GM12878 (cell line): ENCODE results near the gene NPHS2. TPM values are rescaled to one million over a fixed set of nuclear protein-coding genes. Genes with fewer than 3 reads are reported as not detected.

Experiments used
- ATAC-seq: fragments of 200-7000 bp; cut with Tn5 transposase; 3 replicates; pipeline ENCODE4 v1.9.1; 2020; ENCODE audit warnings: mild to moderate bottlenecking, moderate library complexity
- BruUV-seq: library from RNA; stranded (reverse); fragments of 400-500 nt; replicated peaks from 2 replicates; lab custom pipeline; 2021; lab: Mats Ljungman, UMichigan
- CTCF ChIA-PET: fragments of 300-600 bp; sonication (Branson Sonifier 250); formaldehyde crosslinking; extraction: SDS; loops from one replicate; lab custom pipeline; 2021; ENCODE audit warnings: inconsistent platforms; lab: Yijun Ruan, JAX
- POLR2A ChIA-PET: fragments of 350-600 bp; formaldehyde crosslinking; extraction: SDS; loops from one replicate; lab custom pipeline; 2021; ENCODE audit warnings: inconsistent platforms; lab: Charles Lee
- RAD21 ChIA-PET: fragments of 300-600 bp; sonication (Branson Sonifier 250); formaldehyde crosslinking; loops from one replicate; lab custom pipeline; 2023; ENCODE audit warnings: antibody characterized with exemption; ENCODE audit not compliant: unreplicated experiment; lab: Charles Lee
- SMC1A ChIA-PET: fragments of 300-600 bp; sonication (Branson Sonifier 250); formaldehyde crosslinking; loops from one replicate; lab custom pipeline; 2023; ENCODE audit not compliant: unreplicated experiment, uncharacterized antibody; lab: Charles Lee
- DNase-seq: peaks from one replicate; pipeline ENCODE4 v3.0.0-alpha.2; 2011; ENCODE audit warnings: low read depth, low spot score
- FAIRE-seq: peaks from 3 replicates; lab custom pipeline; 2011; peaks lifted over from hg19 to GRCh38; lab: Jason Lieb, UNC
- H2AFZ ChIP-seq: 2 replicates; pipeline ENCODE4 v1.6.0; 2011; ENCODE audit warnings: low read depth, low read length, control low read depth; ENCODE audit not compliant: control insufficient read depth
- H3K27ac ChIP-seq: 2 replicates; pipeline ENCODE4 v1.5.1; 2011; ENCODE audit warnings: control low read depth; ENCODE audit not compliant: control insufficient read depth, insufficient read depth
- H3K27me3 ChIP-seq, 2 experiments: replicated peaks in 1 of 2; 2 replicates each; pipeline versions ENCODE4 v1.6.0 to v1.6.1; 2011; ENCODE audit warnings: low read length in 1 of 2; ENCODE audit not compliant: control insufficient read depth in 2 of 2, insufficient read depth in 2 of 2
- H3K36me3 ChIP-seq, 2 experiments: 2 replicates each; pipeline ENCODE4 v1.5.1; 2011; ENCODE audit warnings: low read length in 1 of 2; ENCODE audit not compliant: control insufficient read depth in 2 of 2, insufficient read depth in 2 of 2
- H3K4me1 ChIP-seq: 2 replicates; pipeline ENCODE4 v1.6.1; 2011; ENCODE audit warnings: mild to moderate bottlenecking, low read length, moderate library complexity, mixed read lengths; ENCODE audit not compliant: control insufficient read depth, insufficient read depth
- H3K4me2 ChIP-seq: 2 replicates; pipeline ENCODE4 v1.6.0; 2011; ENCODE audit warnings: control low read depth; ENCODE audit not compliant: control insufficient read depth, insufficient read depth
- H3K4me3 ChIP-seq: fragments of 200-600 bp; sonication (generic); 2 replicates; pipeline ENCODE4 v1.5.1; 2016
- H3K79me2 ChIP-seq: 2 replicates; pipeline ENCODE4 v1.6.0; 2011; ENCODE audit warnings: low read length; ENCODE audit not compliant: control insufficient read depth, insufficient read depth
- H3K9ac ChIP-seq: 2 replicates; pipeline ENCODE4 v1.8.0; 2011; ENCODE audit warnings: low read length, control low read depth, mixed read lengths; ENCODE audit not compliant: control insufficient read depth, insufficient read depth
- H3K9me3 ChIP-seq: replicated peaks from 3 replicates; pipeline ENCODE4 v1.5.1; 2011; ENCODE audit warnings: mild to moderate bottlenecking, low read length; ENCODE audit not compliant: control insufficient read depth, insufficient read depth
- H4K20me1 ChIP-seq: 2 replicates; pipeline ENCODE4 v1.6.0; 2011; ENCODE audit not compliant: control insufficient read depth, insufficient read depth
- EP300 ChIP-seq, 2 experiments: fragments of 150-350 bp in 1 of 2; IDR thresholded peaks; 2 replicates each; pipeline ENCODE4 v1.6.1; 2011 to 2012; ENCODE audit warnings: low read depth in 2 of 2, low read length in 2 of 2, borderline replicate concordance in 1 of 2, improper control_type of control experiment in 1 of 2, inconsistent platforms in 1 of 2; ENCODE audit not compliant: control insufficient read depth in 1 of 2
- GABPA ChIP-seq: IDR thresholded peaks from 2 replicates; pipeline ENCODE4 v1.6.1; 2014; ENCODE audit warnings: antibody characterized with exemption, low read depth, mild to moderate bottlenecking, inconsistent platforms
- HDGF ChIP-seq: fragments of 450-650 bp; IDR thresholded peaks from 2 replicates; pipeline ENCODE4 v1.6.1; 2016; ENCODE audit warnings: antibody characterized with exemption
- IKZF1 ChIP-seq: fragments of 450-650 bp; conservative IDR thresholded peaks from 2 replicates; pipeline ENCODE4 v1.6.1; 2017; ENCODE audit warnings: antibody characterized with exemption, mild to moderate bottlenecking
- LARP7 ChIP-seq: fragments of 450-650 bp; IDR thresholded peaks from 2 replicates; pipeline ENCODE4 v1.6.1; 2017; ENCODE audit warnings: mild to moderate bottlenecking
- MEF2B ChIP-seq: fragments of 450-650 bp; IDR thresholded peaks from 2 replicates; pipeline ENCODE4 v1.6.1; 2018; ENCODE audit warnings: mild to moderate bottlenecking, moderate library complexity; ENCODE audit not compliant: partially characterized antibody, poor library complexity, severe bottlenecking
- NFIC ChIP-seq: IDR thresholded peaks from 2 replicates; pipeline ENCODE4 v1.6.1; 2012; ENCODE audit warnings: low read depth, mild to moderate bottlenecking, inconsistent platforms, low read length, moderate library complexity
- NFYA ChIP-seq: IDR thresholded peaks from 2 replicates; pipeline ENCODE4 v1.6.1; 2011; ENCODE audit warnings: low read depth, mild to moderate bottlenecking, low read length, improper control_type of control experiment, borderline replicate concordance
- RAD51 ChIP-seq: fragments of 450-650 bp; IDR thresholded peaks from 2 replicates; pipeline ENCODE4 v1.6.1; 2016; ENCODE audit warnings: moderate library complexity, mild to moderate bottlenecking, inconsistent platforms
- RELA ChIP-seq: fragments of 450-650 bp; IDR thresholded peaks from 2 replicates; pipeline ENCODE4 v1.8.0; 2014; ENCODE audit warnings: borderline replicate concordance; ENCODE audit not compliant: partially characterized antibody
- SMAD1 ChIP-seq: fragments of 450-650 bp; IDR thresholded peaks from 2 replicates; pipeline ENCODE4 v1.6.1; 2018; ENCODE audit warnings: mild to moderate bottlenecking, low read depth; ENCODE audit not compliant: partially characterized antibody
- YBX1 ChIP-seq: fragments of 450-650 bp; IDR thresholded peaks from 2 replicates; pipeline ENCODE4 v1.6.1; 2016; ENCODE audit warnings: antibody characterized with exemption
- YY1 ChIP-seq: IDR thresholded peaks from 2 replicates; pipeline ENCODE4 v1.6.1; 2011; ENCODE audit warnings: low read depth, mild to moderate bottlenecking, low read length
- WGBS: methylation state at CpG from one replicate; pipeline ENCODE4 v1.1.6; 2016; ENCODE audit warnings: low lambda C conversion rate; ENCODE audit not compliant: insufficient replicate concordance, insufficient coverage; ENCODE audit errors: missing lambda C conversion rate; 5-methylcytosine and 5-hydroxymethylcytosine counted together
- in situ Hi-C: fragments of 300-500 bp; cut with MboI; formaldehyde crosslinking; loops from 9 replicates; pipeline ENCODE4 v1.14.3; 2018; ENCODE audit warnings: mixed read lengths
- intact Hi-C: fragments of 100-400 bp; cut with micrococcal nuclease; formaldehyde crosslinking; loops from one replicate; pipeline ENCODE4 v1.14.2; 2022; ENCODE audit not compliant: unreplicated experiment
- polyA plus RNA-seq, 11 experiments: library from polyadenylated mRNA; depleted of rRNA in 4 of 11; unstranded in 6 of 11; stranded (reverse) in 5 of 11; fragments of >200 nt; fragmentation: Nextera tagmentation in 4 of 11; fragmentation: Illumina TruSeq in 1 of 11; extraction: Ambion mirVana in 4 of 11; extraction: Trizol in 1 of 11; gene quantifications; 1 replicate in 1 of 11; 2 replicates in 10 of 11; pipeline versions ENCODE4 v1.2.1 to v1.2.3, GENCODE V29; 2011 to 2016; ENCODE audit warnings: inconsistent platforms in 2 of 11, missing spikeins in 2 of 11, low read depth in 1 of 11
- total RNA-seq, 4 experiments: library from RNA; depleted of rRNA in 3 of 4; stranded (reverse); fragments of >200 nt in 3 of 4; fragmentation: Illumina TruSeq in 1 of 4; extraction: Trizol in 1 of 4; gene quantifications; 2 replicates each; pipeline versions ENCODE4 v1.2.1 to v1.2.3, GENCODE V29; 2013 to 2021
- TF ChIP-seq, protein P1 (sequence below), 3 experiments: IDR thresholded peaks in 2 of 3; conservative IDR thresholded peaks in 1 of 3; 2 replicates each; pipeline ENCODE4 v1.5.1; 2011; ENCODE audit warnings: low read depth in 3 of 3, low read length in 3 of 3, mild to moderate bottlenecking in 3 of 3, control low read depth in 2 of 3, moderate library complexity in 2 of 3, inconsistent platforms in 1 of 3, mixed read lengths in 1 of 3; ENCODE audit not compliant: control insufficient read depth in 2 of 3, insufficient read depth in 1 of 3; ENCODE audit errors: extremely low read depth in 1 of 3
- TF ChIP-seq, protein P2 (sequence below): IDR thresholded peaks from 2 replicates; pipeline ENCODE4 v1.6.1; 2011; ENCODE audit warnings: mild to moderate bottlenecking, low read depth, low read length, moderate library complexity; ENCODE audit not compliant: insufficient replicate concordance
- TF ChIP-seq, protein P3 (sequence below): IDR thresholded peaks from 2 replicates; pipeline ENCODE4 v1.6.1; 2012; ENCODE audit warnings: low read depth, low read length, improper control_type of control experiment

The NPHS2 gene
- total and polyA plus RNA-seq, 10 of the 15 experiments (the other 5 are each of a cell fraction or from before 2014, with no cell fraction given), result not detected

DNA sequence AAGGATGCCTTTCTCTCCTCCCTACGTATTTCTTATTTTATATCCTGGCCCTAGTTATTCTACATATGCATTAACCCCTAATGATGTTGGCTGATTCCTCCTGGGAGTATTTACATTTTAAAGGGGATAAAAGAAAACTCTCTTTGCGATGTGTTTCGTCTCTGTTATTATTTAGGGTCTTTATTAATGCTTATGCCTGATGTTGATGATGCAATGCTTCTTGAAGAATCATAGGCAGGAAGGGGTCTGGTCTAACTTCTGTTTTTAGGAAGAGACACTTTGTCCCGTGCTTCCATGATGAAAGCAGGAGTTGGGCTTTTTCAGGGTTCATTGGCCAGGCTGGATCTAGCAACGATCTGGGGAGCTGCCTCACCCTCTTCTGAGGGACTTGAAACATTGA is 761 bp upstream of the NPHS2 start:
- intact Hi-C loops, result no loop called here
- no peak for TF ChIP-seq LARP7
- Histone ChIP-seq H3K27me3 (no peaks in the 10 kb centered on the region; a peak in 4 of 4 replicates), H3K4me2 (no peak overlapping the region), H4K20me1 (no peaks in the 10 kb centered on the region), H3K4me1 (no peaks in the 10 kb centered on the region), H3K9ac (no peak overlapping the region), H3K9me3 (no peaks in the 10 kb centered on the region), H3K27ac (no peak overlapping the region), H3K4me3 (no peak overlapping the region), H2AFZ (no peak overlapping the region), H3K36me3 (no peaks in the 10 kb centered on the region), H3K79me2 (no peaks in the 10 kb centered on the region)
- CTCF ChIA-PET, result no interaction called here
- BruUV-seq, result no TSS peak
- FAIRE-seq (no peak), ATAC-seq (no peak), DNase-seq (no peak)
- RAD21 ChIA-PET, result no interaction called here
- POLR2A ChIA-PET, result no interaction called here
- in situ Hi-C loops, result no loop called here
- SMC1A ChIA-PET, result no interaction called here
- 37% methylated on average over 5 of the region's 5 CpGs for WGBS

DNA sequence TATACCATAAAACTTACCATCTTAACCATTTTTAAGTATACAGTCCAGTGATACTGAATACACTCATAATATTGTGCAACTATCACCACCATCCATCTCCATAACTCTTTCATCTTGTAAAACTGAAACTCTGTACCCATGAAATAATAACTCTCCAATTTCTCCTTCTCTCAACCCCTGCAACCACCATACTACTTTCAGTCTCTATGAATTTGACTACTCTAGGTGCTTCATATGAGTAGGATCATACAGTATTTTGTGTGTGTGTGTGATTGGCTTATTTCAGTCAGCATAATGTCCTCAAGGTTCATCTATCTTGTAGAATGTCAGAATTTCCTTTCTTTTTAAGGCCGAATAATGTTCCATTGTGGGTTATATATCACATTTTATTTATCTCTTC is 17.7 kb downstream of the NPHS2 start:
- ChIA-PET RAD21 (no interaction called here), SMC1A (no interaction called here), POLR2A (no interaction called here), CTCF (no interaction called here)
- H3K27me3 ChIP-seq, result no peaks in the 10 kb centered on the region
- FAIRE-seq (no peak), ATAC-seq (no peak), DNase-seq (no peak)
- intact Hi-C loops (no loop called here), in situ Hi-C loops (no loop called here)
- no peak overlapping the region for H3K27ac ChIP-seq
- no peaks in the 10 kb centered on the region for H3K36me3 ChIP-seq
- H3K79me2 ChIP-seq, result no peaks in the 10 kb centered on the region
- no TSS peak for BruUV-seq
- H3K4me2 ChIP-seq, result no peak overlapping the region
- no peaks in the 10 kb centered on the region for H3K9me3 ChIP-seq
- no peak overlapping the region for H3K4me3 ChIP-seq
- no peak overlapping the region for H2AFZ ChIP-seq
- H4K20me1 ChIP-seq, result no peaks in the 10 kb centered on the region
- no peak overlapping the region for H3K9ac ChIP-seq
- no peaks in the 10 kb centered on the region for H3K4me1 ChIP-seq
- WGBS, result 19% methylated on average over 1 of the region's 1 CpG
- TF ChIP-seq, protein P1, sequence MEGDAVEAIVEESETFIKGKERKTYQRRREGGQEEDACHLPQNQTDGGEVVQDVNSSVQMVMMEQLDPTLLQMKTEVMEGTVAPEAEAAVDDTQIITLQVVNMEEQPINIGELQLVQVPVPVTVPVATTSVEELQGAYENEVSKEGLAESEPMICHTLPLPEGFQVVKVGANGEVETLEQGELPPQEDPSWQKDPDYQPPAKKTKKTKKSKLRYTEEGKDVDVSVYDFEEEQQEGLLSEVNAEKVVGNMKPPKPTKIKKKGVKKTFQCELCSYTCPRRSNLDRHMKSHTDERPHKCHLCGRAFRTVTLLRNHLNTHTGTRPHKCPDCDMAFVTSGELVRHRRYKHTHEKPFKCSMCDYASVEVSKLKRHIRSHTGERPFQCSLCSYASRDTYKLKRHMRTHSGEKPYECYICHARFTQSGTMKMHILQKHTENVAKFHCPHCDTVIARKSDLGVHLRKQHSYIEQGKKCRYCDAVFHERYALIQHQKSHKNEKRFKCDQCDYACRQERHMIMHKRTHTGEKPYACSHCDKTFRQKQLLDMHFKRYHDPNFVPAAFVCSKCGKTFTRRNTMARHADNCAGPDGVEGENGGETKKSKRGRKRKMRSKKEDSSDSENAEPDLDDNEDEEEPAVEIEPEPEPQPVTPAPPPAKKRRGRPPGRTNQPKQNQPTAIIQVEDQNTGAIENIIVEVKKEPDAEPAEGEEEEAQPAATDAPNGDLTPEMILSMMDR (IDR thresholded peaks at IDR 0.05 in 2 of 3, conservative IDR thresholded peaks at IDR 0.05 in 1 of 3; ENCODE audit: control insufficient read depth in 2 of 3, extremely low read depth in 1 of 3, insufficient read depth in 1 of 3, low read depth in 3 of 3, low read length in 3 of 3), result no peak
- TF ChIP-seq EP300 (IDR thresholded peaks at IDR 0.05; ENCODE audit: borderline replicate concordance in 1 of 2, control insufficient read depth in 1 of 2, low read depth in 2 of 2, low read length in 2 of 2) (no peak), NFIC (no peak), SMAD1 (no peak), NFYA (no peak), HDGF (no peak), YBX1 (no peak), MEF2B (no peak), RAD51 (no peak), GABPA (no peak), IKZF1 (no peak), RELA (no peak), YY1 (no peak)
- TF ChIP-seq, protein P2, sequence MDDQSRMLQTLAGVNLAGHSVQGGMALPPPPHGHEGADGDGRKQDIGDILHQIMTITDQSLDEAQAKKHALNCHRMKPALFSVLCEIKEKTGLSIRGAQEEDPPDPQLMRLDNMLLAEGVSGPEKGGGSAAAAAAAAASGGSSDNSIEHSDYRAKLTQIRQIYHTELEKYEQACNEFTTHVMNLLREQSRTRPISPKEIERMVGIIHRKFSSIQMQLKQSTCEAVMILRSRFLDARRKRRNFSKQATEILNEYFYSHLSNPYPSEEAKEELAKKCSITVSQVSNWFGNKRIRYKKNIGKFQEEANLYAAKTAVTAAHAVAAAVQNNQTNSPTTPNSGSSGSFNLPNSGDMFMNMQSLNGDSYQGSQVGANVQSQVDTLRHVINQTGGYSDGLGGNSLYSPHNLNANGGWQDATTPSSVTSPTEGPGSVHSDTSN, result no peak
- TF ChIP-seq, protein P3, sequence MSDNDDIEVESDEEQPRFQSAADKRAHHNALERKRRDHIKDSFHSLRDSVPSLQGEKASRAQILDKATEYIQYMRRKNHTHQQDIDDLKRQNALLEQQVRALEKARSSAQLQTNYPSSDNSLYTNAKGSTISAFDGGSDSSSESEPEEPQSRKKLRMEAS, result no peak
